Measurements from ENCODE around the gene DPY19L2.
"Not testable (repeated sequence)": the region's sequence is repeated elsewhere in the genome, so short reads cannot be mapped to it uniquely, and the experiment has no call there.

DNA sequence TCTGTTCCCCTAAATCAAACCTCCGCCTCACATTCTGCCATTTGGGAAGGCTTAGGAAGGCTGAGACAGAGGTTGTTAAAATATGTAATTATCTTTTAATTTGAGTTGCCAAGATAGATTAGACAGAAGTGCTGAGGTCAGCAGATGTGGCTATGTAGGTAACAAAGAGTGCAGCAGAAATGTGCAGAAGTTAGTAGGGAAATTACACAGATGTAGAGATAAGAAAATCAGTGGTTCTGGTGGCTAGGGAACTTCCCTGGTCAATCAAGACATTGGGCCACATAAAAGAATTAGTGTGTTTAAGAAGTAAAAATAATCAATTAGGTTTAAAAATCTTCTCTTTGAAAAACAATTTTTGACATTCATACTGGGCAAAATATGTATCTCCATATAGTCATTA, 46.1 kb upstream of the DPY19L2 start:
- TF ChIP-seq, protein P1, sequence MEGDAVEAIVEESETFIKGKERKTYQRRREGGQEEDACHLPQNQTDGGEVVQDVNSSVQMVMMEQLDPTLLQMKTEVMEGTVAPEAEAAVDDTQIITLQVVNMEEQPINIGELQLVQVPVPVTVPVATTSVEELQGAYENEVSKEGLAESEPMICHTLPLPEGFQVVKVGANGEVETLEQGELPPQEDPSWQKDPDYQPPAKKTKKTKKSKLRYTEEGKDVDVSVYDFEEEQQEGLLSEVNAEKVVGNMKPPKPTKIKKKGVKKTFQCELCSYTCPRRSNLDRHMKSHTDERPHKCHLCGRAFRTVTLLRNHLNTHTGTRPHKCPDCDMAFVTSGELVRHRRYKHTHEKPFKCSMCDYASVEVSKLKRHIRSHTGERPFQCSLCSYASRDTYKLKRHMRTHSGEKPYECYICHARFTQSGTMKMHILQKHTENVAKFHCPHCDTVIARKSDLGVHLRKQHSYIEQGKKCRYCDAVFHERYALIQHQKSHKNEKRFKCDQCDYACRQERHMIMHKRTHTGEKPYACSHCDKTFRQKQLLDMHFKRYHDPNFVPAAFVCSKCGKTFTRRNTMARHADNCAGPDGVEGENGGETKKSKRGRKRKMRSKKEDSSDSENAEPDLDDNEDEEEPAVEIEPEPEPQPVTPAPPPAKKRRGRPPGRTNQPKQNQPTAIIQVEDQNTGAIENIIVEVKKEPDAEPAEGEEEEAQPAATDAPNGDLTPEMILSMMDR (conservative IDR thresholded peaks at IDR 0.05; ENCODE audit: low read depth, low read length): not testable (repeated sequence)
- not testable (repeated sequence) for TF ChIP-seq EZH2 (IDR thresholded peaks at IDR 0.05; ENCODE audit: borderline replicate concordance, low read depth, low read length, poor library complexity, severe bottlenecking)

Data from A673 (cell line).